GM12873 (cell line): ENCODE data around the gene TMEM263.

Experiments used
- CTCF ChIP-seq: IDR thresholded peaks from 2 replicates; pipeline ENCODE4 v1.5.1; 2012; ENCODE audit warnings: low read depth, mild to moderate bottlenecking, moderate library complexity, low read length, control low read depth; ENCODE audit not compliant: insufficient read depth; ENCODE audit errors: missing control alignments

Gene TMEM263

GRCh38 chr12:106987846-106988245 is 32.1 kb downstream of the TMEM263 start:
- no peak for TF ChIP-seq CTCF

GRCh38 chr12:106994579-106995220 is 39.0 kb downstream of the TMEM263 start:
- no peak for TF ChIP-seq CTCF

GRCh38 chr12:106997916-106998315 is 42.2 kb downstream of the TMEM263 start:
- TF ChIP-seq CTCF, result no peak

- TF ChIP-seq CTCF, result no peak
Measured at GRCh38 chr12:106999446-106999845, 43.7 kb downstream of the TMEM263 start.

- no peak for TF ChIP-seq CTCF
Measured at GRCh38 chr12:107007411-107007810, 51.7 kb downstream of the TMEM263 start.

- no peak for TF ChIP-seq CTCF
Measured at GRCh38 chr12:107011519-107011918, 55.8 kb downstream of the TMEM263 start.

GRCh38 chr12:107012736-107013425 is 57.2 kb downstream of the TMEM263 start:
- TF ChIP-seq CTCF, result no peak
